ENCODE results near the gene LRRC41. TPM values are rescaled to one million over a fixed set of nuclear protein-coding genes. Genes with fewer than 3 reads are reported as not detected.

Gene LRRC41
- total and polyA plus RNA-seq, 8 donors = 21.6 to 110 (median 42.7) TPM

DNA sequence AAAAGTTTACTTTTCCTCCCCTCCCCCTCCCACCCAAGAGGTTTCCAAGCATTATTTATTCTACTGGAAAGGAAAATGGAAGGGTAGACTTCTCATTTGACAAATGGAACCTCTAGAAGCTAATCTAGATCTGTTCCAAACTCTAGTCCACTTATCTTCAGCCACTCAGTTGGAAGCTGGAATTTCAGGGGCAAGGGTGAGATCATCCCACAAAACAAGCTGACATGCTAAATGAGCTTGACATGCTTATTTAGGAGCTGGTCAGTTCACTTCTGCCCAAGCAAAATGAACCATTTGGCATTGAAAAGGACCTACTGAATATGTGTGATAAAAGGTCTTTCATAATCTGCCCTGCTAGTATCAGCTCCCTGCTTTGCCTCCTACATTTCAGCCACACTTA is 5.0 kb downstream of the LRRC41 start:
- TF ChIP-seq EP300 (IDR thresholded peaks at IDR 0.05) (no peak), POLR2A (IDR thresholded peaks at IDR 0.05) (no peak), POLR2AphosphoS5 (IDR thresholded peaks at IDR 0.05) (no peak)
- TF ChIP-seq, protein P1, sequence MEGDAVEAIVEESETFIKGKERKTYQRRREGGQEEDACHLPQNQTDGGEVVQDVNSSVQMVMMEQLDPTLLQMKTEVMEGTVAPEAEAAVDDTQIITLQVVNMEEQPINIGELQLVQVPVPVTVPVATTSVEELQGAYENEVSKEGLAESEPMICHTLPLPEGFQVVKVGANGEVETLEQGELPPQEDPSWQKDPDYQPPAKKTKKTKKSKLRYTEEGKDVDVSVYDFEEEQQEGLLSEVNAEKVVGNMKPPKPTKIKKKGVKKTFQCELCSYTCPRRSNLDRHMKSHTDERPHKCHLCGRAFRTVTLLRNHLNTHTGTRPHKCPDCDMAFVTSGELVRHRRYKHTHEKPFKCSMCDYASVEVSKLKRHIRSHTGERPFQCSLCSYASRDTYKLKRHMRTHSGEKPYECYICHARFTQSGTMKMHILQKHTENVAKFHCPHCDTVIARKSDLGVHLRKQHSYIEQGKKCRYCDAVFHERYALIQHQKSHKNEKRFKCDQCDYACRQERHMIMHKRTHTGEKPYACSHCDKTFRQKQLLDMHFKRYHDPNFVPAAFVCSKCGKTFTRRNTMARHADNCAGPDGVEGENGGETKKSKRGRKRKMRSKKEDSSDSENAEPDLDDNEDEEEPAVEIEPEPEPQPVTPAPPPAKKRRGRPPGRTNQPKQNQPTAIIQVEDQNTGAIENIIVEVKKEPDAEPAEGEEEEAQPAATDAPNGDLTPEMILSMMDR (IDR thresholded peaks at IDR 0.05) = no peak
- Histone ChIP-seq H3K4me1 (peaks cover 23 to 37% (median 28%) of the 10 kb centered on the region in 4 donors), H3K27me3 (no peaks in the 10 kb centered on the region), H3K9me3 (no peaks in the 10 kb centered on the region), H3K36me3 (peaks cover 21 to 47% (median 47%) of the 10 kb centered on the region in 4 donors), H3K4me3 (no peak overlapping the region), H3K27ac (peak overlapping the region in 1 of 5 donors; percentile 27)
- DNase-seq = no peak
- intact Hi-C loops (cut with DNase I; ENCODE audit: low total_unique reads) = no loop called here

DNA sequence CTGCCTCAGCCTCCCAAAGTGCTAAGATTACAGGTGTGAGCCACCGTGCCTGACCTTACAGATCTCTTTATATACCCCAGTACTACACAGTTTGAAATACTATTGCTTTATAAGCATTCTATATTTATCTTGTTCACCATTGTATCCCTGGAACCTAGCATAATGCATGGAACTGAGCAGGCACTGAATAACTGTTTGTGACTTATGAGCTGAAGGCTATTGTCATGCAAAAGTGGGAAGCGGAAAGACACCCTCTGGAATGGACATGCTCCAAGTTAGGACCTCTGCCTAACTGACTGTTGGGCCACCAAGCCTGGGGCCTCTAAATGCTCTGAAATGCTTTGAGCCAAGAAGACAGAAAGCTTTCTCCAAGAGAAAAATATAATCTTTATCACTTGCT is 8.1 kb downstream of the LRRC41 start:
- peaks cover 7 to 22% (median 12%) of the 10 kb centered on the region in 4 donors for H3K4me1 ChIP-seq
- H3K36me3 ChIP-seq = peaks cover 21 to 72% (median 66%) of the 10 kb centered on the region in 4 donors
- no peaks in the 10 kb centered on the region for H3K9me3 ChIP-seq
- intact Hi-C loops (cut with DNase I; ENCODE audit: low total_unique reads) = no loop called here
- WGBS, 5 donors = 92 to 97% (median 95%) methylated on average over 2 of the region's 2 CpGs
- no peak overlapping the region for H3K4me3 ChIP-seq
- TF ChIP-seq EP300 (IDR thresholded peaks at IDR 0.05) = no peak
- TF ChIP-seq, protein P1 (IDR thresholded peaks at IDR 0.05) = no peak
- no peak for TF ChIP-seq POLR2A (IDR thresholded peaks at IDR 0.05)
- no peak for TF ChIP-seq POLR2AphosphoS5 (IDR thresholded peaks at IDR 0.05)
- no peak overlapping the region for H3K27ac ChIP-seq
- no peaks in the 10 kb centered on the region for H3K27me3 ChIP-seq
- no peak for DNase-seq

DNA sequence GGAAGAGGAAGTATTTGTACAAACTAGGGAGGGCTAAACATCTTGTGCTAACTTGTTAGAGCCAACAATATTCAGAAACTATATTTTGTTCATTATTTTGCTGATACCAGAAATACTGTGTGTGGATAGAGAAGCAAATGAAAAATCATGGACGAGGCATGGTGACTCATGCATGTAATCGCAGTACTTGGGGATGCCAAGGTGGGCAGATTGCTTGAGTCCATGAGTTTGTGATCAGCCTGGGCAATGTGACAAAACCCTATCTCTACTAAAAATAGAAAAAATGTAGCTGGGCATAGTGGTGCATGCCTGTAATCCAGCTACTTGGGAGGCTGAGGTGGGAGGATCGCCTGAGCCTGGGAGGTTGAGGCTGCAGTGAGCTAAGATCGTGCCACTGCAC is 13.4 kb downstream of the LRRC41 start:
- DNase-seq = no peak
- Histone ChIP-seq H3K4me1 (no peaks in the 10 kb centered on the region), H3K27ac (no peak overlapping the region), H3K4me3 (no peak overlapping the region), H3K27me3 (no peaks in the 10 kb centered on the region), H3K36me3 (peaks cover 19 to 86% (median 83%) of the 10 kb centered on the region in 4 donors), H3K9me3 (no peaks in the 10 kb centered on the region)
- TF ChIP-seq, protein P1 (IDR thresholded peaks at IDR 0.05) = no peak
- TF ChIP-seq POLR2A (IDR thresholded peaks at IDR 0.05) (no peak), POLR2AphosphoS5 (IDR thresholded peaks at IDR 0.05) (no peak), EP300 (IDR thresholded peaks at IDR 0.05) (no peak)
- intact Hi-C loops (cut with DNase I; ENCODE audit: low total_unique reads) = no loop called here
- WGBS, 5 donors = 91 to 98% (median 95%) methylated on average over 4 of the region's 4 CpGs

DNA sequence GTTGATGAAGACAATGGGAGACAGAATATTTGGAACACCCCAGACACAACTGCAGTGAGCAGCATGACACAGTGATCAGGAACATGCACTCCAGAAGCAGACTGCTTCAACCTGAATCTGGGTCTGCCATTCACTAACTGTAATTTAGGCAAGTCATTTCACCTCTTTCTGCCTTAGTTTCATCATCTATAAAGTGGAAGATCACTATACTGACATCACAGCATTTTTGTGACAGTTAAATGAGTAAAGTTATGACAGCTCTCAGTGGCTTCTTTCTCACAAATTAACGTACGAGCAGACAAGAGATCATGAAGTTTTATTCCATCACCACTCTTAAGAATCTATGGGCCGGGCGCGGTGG is 14.3 kb downstream of the LRRC41 start:
- TF ChIP-seq POLR2A (IDR thresholded peaks at IDR 0.05) (no peak), EP300 (IDR thresholded peaks at IDR 0.05) (no peak), POLR2AphosphoS5 (IDR thresholded peaks at IDR 0.05) (no peak)
- TF ChIP-seq, protein P1 (IDR thresholded peaks at IDR 0.05) = no peak
- Histone ChIP-seq H3K36me3 (peaks cover 17 to 86% (median 83%) of the 10 kb centered on the region in 4 donors), H3K4me1 (no peaks in the 10 kb centered on the region), H3K4me3 (no peak overlapping the region), H3K27ac (no peak overlapping the region), H3K27me3 (no peaks in the 10 kb centered on the region), H3K9me3 (no peaks in the 10 kb centered on the region)
- intact Hi-C loops (cut with DNase I; ENCODE audit: low total_unique reads) = no loop called here
- WGBS, 5 donors = 95 to 97% (median 95%) methylated on average over 5 of the region's 5 CpGs
- no peak for DNase-seq
